BJ (cell line): ENCODE results near the gene RTF2. TPM values are rescaled to one million over a fixed set of nuclear protein-coding genes. Genes with fewer than 3 reads are reported as not detected.

Source experiments
- CTCF ChIA-PET: fragments of 350-600 bp; formaldehyde crosslinking; extraction: SDS; loops from one replicate; lab custom pipeline; 2021; ENCODE audit warnings: antibody characterized with exemption, inconsistent platforms; lab: Yijun Ruan, JAX
- POLR2A ChIA-PET: fragments of 300-600 bp; sonication (Branson Sonifier 250); formaldehyde crosslinking; extraction: SDS; loops from one replicate; lab custom pipeline; 2021; ENCODE audit warnings: antibody characterized with exemption; lab: Charles Lee
- DNase-seq: peaks from one replicate; pipeline ENCODE4 v3.0.0-alpha.2; 2011; ENCODE audit warnings: low read depth
- H3K27me3 ChIP-seq: 2 replicates; pipeline ENCODE4 v1.6.0; 2011; ENCODE audit warnings: low read length; ENCODE audit not compliant: control insufficient read depth, insufficient read depth
- H3K36me3 ChIP-seq: 2 replicates; pipeline ENCODE4 v1.5.1; 2011; ENCODE audit warnings: low read length; ENCODE audit not compliant: control insufficient read depth, insufficient read depth
- H3K4me3 ChIP-seq: 2 replicates; pipeline ENCODE4 v1.5.1; 2011; ENCODE audit warnings: low read depth, mild to moderate bottlenecking, control low read depth, low read length
- CTCF ChIP-seq: IDR thresholded peaks from 2 replicates; pipeline ENCODE4 v1.5.1; 2011; ENCODE audit warnings: low read depth, mild to moderate bottlenecking, control low read depth, inconsistent platforms, low read length, moderate library complexity; ENCODE audit not compliant: insufficient read depth
- polyA plus RNA-seq: library from polyadenylated mRNA; depleted of rRNA; stranded (reverse); fragments of >200 nt; gene quantifications from 2 replicates; pipeline ENCODE4 v1.2.3, GENCODE V29; 2011

RTF2 gene
- polyA plus RNA-seq, 1 experiment, result 145 TPM

DNA sequence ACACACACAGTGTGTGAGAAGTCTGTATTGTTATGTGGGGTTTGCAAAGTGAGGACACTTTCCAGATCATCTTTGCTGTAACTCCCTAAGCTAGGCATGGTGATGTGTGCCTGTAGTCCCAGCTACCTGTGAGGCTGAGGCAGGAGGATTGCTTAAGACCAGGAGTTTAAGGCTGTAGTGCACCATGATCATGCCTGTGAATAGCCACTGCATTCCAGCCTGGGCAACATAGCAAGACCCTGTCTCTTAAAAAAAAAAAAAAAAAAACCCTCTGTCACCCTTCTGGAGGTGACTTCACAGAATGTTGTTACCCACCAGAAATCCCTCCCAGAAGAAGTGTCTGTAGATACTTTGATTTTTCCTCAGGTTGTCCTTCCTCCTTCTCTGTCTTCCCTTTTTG lies 41.5 kb upstream of the RTF2 start:
- H3K27me3 ChIP-seq, result no peaks in the 10 kb centered on the region
- POLR2A ChIA-PET, result no interaction called here
- CTCF ChIA-PET, result interaction anchor here (1.4 kb wide), 1 partner anchor 36 kb away, joined by 3 read pairs; no protein-coding TSS in a partner anchor
- no peak for DNase-seq
- TF ChIP-seq CTCF, result no peak
- no peak overlapping the region for H3K4me3 ChIP-seq
- no peaks in the 10 kb centered on the region for H3K36me3 ChIP-seq

GRCh38 chr20:56427797-56428196 lies 40.6 kb upstream of the RTF2 start:
- Histone ChIP-seq H3K4me3 (no peak overlapping the region), H3K36me3 (no peaks in the 10 kb centered on the region), H3K27me3 (no peaks in the 10 kb centered on the region)
- no peak for DNase-seq
- POLR2A ChIA-PET, result no interaction called here
- CTCF ChIA-PET, result interaction anchor here (1.4 kb wide), 1 partner anchor 35 kb away, joined by 3 read pairs; no protein-coding TSS in a partner anchor
- TF ChIP-seq CTCF, result no peak

DNA sequence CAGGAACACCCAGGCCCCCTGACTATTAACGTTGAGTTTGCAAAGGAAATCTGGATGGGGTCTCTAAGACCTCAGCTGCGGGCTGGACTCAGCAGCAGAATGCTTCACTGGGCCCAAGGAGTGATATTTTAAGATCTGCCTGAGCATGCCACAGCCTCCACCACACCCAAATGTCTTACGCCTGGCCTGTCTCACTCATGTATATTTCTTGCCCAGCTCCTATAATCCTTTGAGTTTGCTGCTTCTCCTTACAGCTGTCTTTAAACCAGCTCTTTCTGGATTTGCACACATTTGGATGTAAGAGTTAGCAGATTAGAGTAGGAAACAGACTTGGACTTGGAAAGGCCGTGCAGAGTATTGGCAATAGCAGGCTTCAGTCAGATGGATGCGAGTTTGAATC lies 40.0 kb upstream of the RTF2 start:
- no peak for TF ChIP-seq CTCF
- H3K36me3 ChIP-seq, result no peaks in the 10 kb centered on the region
- ChIA-PET POLR2A (no interaction called here), CTCF (no interaction called here)
- no peak overlapping the region for H3K4me3 ChIP-seq
- no peak for DNase-seq
- no peaks in the 10 kb centered on the region for H3K27me3 ChIP-seq

- no peak for TF ChIP-seq CTCF
- ChIA-PET POLR2A (no interaction called here), CTCF (no interaction called here)
- no peak for DNase-seq
- H3K36me3 ChIP-seq, result no peaks in the 10 kb centered on the region
- no peak overlapping the region for H3K4me3 ChIP-seq
- H3K27me3 ChIP-seq, result no peaks in the 10 kb centered on the region
These were observed 39.5 kb upstream of the RTF2 start for GRCh38 chr20:56428881-56429280.

GRCh38 chr20:56429502-56429901 lies 38.9 kb upstream of the RTF2 start:
- no peak for TF ChIP-seq CTCF
- ChIA-PET POLR2A (interaction anchor here (1.0 kb wide), 1 partner anchor 10 kb away, joined by 4 read pairs; no protein-coding TSS in a partner anchor), CTCF (no interaction called here)
- Histone ChIP-seq H3K4me3 (no peak overlapping the region), H3K36me3 (no peaks in the 10 kb centered on the region), H3K27me3 (no peaks in the 10 kb centered on the region)
- no peak for DNase-seq
